ENCODE results near the gene HRCT1.

DNA sequence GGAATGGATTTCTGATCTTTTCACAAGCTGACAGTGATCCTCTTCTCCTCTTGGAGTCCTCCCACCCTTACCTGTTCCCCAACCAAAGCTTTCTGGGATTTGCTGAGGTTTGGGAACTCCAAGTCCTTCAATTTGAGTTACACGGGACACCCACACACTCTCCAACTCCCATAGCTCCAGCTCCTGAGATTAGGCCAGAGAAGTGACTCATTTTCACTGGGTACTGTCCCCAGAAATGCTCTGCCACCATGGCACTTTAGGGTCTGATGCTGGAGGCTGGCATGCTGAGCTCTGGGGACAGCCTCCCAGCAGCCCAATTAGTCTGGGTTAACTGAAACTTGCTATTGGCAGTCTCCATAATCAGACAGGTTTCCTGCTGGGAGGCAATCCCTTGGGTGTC is 14.0 kb upstream of the HRCT1 start:
- TF ChIP-seq FOXM1 (IDR thresholded peaks at IDR 0.05; ENCODE audit: borderline replicate concordance) (no peak), SP1 (IDR thresholded peaks at IDR 0.05) (no peak), NFRKB (IDR thresholded peaks at IDR 0.05) (no peak), ARNT (IDR thresholded peaks at IDR 0.05) (no peak), LEF1 (IDR thresholded peaks at IDR 0.05; ENCODE audit: borderline replicate concordance) (no peak), ZNF384 (IDR thresholded peaks at IDR 0.05) (no peak)
- TF ChIP-seq, protein P1, sequence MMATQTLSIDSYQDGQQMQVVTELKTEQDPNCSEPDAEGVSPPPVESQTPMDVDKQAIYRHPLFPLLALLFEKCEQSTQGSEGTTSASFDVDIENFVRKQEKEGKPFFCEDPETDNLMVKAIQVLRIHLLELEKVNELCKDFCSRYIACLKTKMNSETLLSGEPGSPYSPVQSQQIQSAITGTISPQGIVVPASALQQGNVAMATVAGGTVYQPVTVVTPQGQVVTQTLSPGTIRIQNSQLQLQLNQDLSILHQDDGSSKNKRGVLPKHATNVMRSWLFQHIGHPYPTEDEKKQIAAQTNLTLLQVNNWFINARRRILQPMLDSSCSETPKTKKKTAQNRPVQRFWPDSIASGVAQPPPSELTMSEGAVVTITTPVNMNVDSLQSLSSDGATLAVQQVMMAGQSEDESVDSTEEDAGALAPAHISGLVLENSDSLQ (IDR thresholded peaks at IDR 0.05) = no peak

Data from HEK293T (cell line).